Stimulated activated CD4-positive, alpha-beta T cell treated with anti-CD3 and anti-CD28 coated beads, Interleukin-1b, Interleukin-23, amount 100 ng/mL, for 4 hours (primary cell): ENCODE data around the gene ADGB.
A peak's percentile ranks its signal among the peaks of the same experiment; 100 is the strongest.

Source experiments
- DNase-seq, 2 donors: peaks; one replicate each; pipeline ENCODE4 v3.0.0-alpha.2; 2020; ENCODE audit warnings: low read depth in 2 of 2

ADGB gene

GRCh38 chr6:146634022-146634421, 35.2 kb downstream of the ADGB start:
- no peak for DNase-seq

DNA sequence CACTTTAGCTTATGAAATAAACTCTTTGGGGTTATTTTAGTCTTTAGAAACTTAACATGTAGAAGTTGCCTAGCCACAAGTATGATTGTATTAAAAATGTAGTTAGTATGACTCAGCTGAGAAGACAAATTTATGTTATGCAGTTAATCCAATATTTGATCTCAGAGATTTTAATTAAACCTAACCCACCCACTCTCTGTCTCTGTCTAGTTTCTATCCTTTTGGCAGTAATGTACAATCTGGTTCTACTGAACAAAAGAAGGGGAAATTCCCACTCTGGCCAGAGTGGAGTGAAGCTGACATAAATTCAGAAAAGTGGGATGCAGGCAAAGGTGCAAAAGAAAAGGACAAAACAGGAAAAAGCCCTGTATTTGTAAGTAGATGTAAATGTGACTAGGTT, 36.4 kb downstream of the ADGB start:
- no peak for DNase-seq

GRCh38 chr6:146636481-146636880, 37.7 kb downstream of the ADGB start:
- no peak for DNase-seq

GRCh38 chr6:146642921-146643320, 44.1 kb downstream of the ADGB start:
- DNase-seq: no peak

DNA sequence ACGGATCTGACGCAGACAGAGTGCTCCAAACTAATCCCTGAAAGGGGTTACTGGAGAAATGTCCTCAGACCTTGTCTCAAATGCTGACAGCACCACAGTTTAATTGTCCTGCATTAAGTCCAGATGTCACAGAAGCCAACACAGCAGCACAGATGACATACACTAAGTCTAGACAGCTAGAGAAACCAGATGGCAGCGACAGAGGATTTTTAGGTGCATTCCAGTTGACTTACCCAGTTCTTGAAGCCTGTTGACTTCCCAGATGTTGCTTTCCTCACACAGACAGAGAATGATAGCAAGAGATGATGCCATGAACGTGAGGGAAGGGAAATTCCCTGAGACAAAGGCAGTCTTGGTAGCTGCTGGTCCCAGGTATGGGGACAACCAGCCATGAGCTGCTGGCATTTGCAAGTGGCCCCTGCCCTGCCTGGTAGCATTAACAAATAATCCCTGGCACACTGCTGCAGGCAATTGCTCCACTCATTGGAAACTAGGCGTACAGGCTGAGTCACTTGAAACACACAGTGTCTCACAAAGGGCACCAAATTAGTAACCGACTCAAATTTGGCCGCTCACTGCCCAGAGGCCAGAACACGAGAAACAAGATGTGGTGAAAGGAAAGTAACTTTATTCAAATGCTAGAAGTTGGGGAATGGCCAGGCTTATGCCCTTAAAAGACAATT, 52.2 kb downstream of the ADGB start:
- no peak for DNase-seq

- DNase-seq: no peak
Measured at GRCh38 chr6:146651482-146651863, 52.7 kb downstream of the ADGB start.

GRCh38 chr6:146657432-146657831, 58.7 kb downstream of the ADGB start:
- DNase-seq: no peak

- DNase-seq: no peak
Measured at GRCh38 chr6:146664871-146665360, 66.1 kb downstream of the ADGB start.

GRCh38 chr6:146666909-146667308, 68.1 kb downstream of the ADGB start:
- DNase-seq: no peak

- DNase-seq: no peak
Measured at GRCh38 chr6:146670161-146670560, 71.4 kb downstream of the ADGB start.

DNA sequence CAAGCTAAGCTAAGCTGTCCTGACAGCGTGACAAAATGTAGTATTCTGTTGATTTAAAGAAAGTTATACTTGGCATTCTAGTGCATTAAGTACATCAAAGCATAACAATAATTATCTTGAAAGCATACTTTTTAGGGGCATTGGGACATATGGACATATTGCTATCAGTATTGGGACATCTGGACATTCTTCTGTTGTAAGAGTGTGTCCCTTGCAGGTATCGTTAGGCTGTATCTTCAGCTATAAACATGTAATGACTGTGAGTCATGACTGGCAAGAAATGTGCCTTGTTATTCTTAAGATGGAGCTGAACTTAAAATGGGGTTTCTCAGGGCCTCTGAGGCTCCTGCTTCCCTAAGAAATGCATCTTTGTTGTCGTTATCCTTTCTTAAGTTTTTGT, 74.3 kb downstream of the ADGB start:
- DNase-seq: no peak

GRCh38 chr6:146679386-146679785, 80.6 kb downstream of the ADGB start:
- no peak for DNase-seq

- no peak for DNase-seq
Measured at GRCh38 chr6:146682919-146683318, 84.1 kb downstream of the ADGB start.

DNA sequence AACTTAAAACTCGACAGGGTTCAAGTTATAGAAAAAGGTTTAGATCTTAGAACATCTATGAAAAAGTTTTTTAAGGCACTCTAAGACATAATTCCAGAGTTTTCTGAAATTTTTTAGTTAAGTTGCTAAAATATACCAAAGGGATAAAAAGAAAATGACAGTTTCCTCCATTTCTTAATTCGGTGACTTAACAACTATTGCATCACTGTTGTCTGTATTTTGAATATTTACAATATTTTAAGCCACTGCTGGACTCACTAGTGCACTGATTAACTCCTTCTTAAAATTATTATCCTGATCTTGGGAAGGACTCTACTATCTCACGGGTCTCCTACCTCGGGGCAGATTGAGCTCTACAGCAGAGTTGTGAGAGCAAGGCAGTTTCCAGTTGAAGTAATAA, 91.0 kb downstream of the ADGB start:
- no peak for DNase-seq

DNA sequence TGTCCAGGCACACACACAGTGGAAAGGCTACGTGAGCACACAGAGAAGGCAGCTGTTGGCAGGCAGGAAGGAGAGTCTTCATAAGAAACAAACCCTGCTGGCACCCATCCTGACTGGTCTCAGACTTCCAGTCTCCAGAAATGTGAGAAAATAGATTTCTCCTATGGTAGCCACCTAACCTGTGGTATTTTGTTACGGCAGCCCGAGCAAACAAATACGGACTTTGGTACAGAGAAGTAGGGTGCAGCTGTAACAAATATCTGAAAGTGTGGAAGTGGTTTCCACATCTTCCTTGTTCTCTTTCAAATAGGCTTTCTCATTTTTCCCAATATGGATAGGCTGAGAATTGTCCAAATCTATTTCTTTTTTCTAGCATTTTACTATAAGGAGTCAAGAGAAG, 94.6 kb downstream of the ADGB start:
- DNase-seq: no peak

- no peak for DNase-seq
Measured at GRCh38 chr6:146697921-146698320, 99.1 kb downstream of the ADGB start.

GRCh38 chr6:146700078-146700686, 101.4 kb downstream of the ADGB start:
- DNase-seq: peak in 1 of 2 donors; percentile 12

- DNase-seq: no peak
Measured at GRCh38 chr6:146701632-146702031, 102.9 kb downstream of the ADGB start.

DNA sequence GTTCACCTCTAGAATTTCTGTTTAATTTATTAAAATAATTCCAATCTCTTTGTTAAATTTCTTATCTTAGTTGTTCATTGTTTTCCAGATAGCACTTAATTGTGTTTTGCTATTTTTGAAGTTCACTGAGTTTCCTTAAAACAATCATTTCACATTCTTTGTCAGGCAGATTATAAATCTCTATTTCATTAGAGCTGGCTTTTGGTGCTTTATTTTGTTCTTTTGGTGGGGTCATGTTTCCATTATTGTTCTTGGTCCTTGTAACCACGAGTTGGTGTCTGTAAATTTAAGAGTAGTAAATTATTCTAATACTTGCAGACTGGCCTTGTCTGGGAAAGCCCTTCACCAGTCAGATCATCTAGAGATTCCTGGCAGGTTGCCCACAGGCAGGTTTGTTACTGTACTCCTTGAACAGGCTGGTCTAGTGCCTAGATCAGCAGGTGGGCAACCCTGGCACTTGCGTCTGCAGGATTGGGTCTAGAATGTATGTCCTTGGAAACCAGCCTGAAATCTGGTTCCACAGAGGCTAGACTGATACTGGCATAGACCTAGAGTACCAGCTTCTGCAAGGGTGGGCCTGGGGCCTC, 110.4 kb downstream of the ADGB start:
- no peak for DNase-seq

GRCh38 chr6:146719387-146719786, 120.6 kb downstream of the ADGB start:
- DNase-seq: no peak

GRCh38 chr6:146739696-146740095, 140.9 kb downstream of the ADGB start:
- DNase-seq: no peak

GRCh38 chr6:146741609-146742008, 142.8 kb downstream of the ADGB start:
- DNase-seq: no peak

GRCh38 chr6:146753306-146753705, 154.5 kb downstream of the ADGB start:
- DNase-seq: no peak
